Left ventricle myocardium inferior (tissue), 1 donor: ENCODE data around the gene GAL3ST1. TPM values are rescaled to one million over a fixed set of nuclear protein-coding genes. Genes with fewer than 3 reads are reported as not detected.
A peak's percentile ranks its signal among the peaks of the same experiment; 100 is the strongest.
"Not testable (repeated sequence)": the region's sequence is repeated elsewhere in the genome, so short reads cannot be mapped to it uniquely, and the experiment has no call there.

Experiments used
- DNase-seq: peaks from one replicate; pipeline ENCODE4 v3.0.0-alpha.2; 2020
- H3K27ac ChIP-seq: fragments of 200-600 bp; replicated peaks from 2 replicates; pipeline ENCODE4 v1.8.0; 2021
- H3K27me3 ChIP-seq: fragments of 200-600 bp; 2 replicates; pipeline ENCODE4 v1.8.0; 2021; ENCODE audit warnings: low read depth
- H3K36me3 ChIP-seq: fragments of 200-600 bp; 2 replicates; pipeline ENCODE4 v1.8.0; 2021
- H3K4me1 ChIP-seq: fragments of 200-600 bp; 2 replicates; pipeline ENCODE4 v1.8.0; 2021
- H3K4me3 ChIP-seq: fragments of 200-600 bp; 2 replicates; pipeline ENCODE4 v1.8.0; 2021; ENCODE audit warnings: mild to moderate bottlenecking, moderate library complexity
- H3K9me3 ChIP-seq: fragments of 200-600 bp; replicated peaks from 2 replicates; pipeline ENCODE4 v1.8.0; 2021
- intact Hi-C: fragments of 100-400 bp; cut with micrococcal nuclease; formaldehyde crosslinking; loops from one replicate; pipeline ENCODE4 v1.11.0; 2022
- total RNA-seq: library from RNA; stranded (reverse); fragmentation: NEBNext Ultra II Directional; extraction: Animal tissue kit (Norgen Biotek cat#: 25700); gene quantifications from one replicate; pipeline ENCODE4 v1.2.1, GENCODE V29; 2021
- TF ChIP-seq, protein P1 (sequence below): fragments of 200-600 bp; IDR thresholded peaks from 2 replicates; pipeline ENCODE4 v1.8.0; 2021; ENCODE audit warnings: antibody characterized with exemption, mild to moderate bottlenecking, borderline replicate concordance
- donor health status: DM: no; HTN: yes; CAD: no; lungs with severe emphysema.

Gene GAL3ST1
- total RNA-seq, 1 donor from 2014 or later = 0.16 TPM

DNA sequence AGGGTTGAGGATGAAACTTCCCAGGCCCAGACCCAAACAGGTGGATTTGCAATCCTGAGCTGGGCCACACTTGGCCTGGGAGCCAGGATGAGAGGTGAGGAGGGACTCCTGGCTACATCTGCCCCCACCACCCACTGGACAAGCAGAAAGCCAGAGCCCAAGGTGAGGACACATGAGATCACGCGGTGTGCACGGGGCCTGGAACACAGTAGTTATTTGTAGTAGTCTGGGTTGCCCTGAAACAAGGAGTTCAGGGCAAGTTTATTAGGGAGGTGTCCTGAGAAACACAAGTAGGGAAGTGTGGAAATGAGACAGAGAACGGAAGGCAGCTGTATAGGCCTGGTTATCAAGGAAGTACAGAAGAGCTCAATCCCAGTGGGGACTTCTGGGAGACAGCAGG is 27.3 kb downstream of the GAL3ST1 start:
- no peaks in the 10 kb centered on the region for H3K9me3 ChIP-seq
- intact Hi-C loops = no loop called here
- DNase-seq = no peak
- TF ChIP-seq, protein P1, sequence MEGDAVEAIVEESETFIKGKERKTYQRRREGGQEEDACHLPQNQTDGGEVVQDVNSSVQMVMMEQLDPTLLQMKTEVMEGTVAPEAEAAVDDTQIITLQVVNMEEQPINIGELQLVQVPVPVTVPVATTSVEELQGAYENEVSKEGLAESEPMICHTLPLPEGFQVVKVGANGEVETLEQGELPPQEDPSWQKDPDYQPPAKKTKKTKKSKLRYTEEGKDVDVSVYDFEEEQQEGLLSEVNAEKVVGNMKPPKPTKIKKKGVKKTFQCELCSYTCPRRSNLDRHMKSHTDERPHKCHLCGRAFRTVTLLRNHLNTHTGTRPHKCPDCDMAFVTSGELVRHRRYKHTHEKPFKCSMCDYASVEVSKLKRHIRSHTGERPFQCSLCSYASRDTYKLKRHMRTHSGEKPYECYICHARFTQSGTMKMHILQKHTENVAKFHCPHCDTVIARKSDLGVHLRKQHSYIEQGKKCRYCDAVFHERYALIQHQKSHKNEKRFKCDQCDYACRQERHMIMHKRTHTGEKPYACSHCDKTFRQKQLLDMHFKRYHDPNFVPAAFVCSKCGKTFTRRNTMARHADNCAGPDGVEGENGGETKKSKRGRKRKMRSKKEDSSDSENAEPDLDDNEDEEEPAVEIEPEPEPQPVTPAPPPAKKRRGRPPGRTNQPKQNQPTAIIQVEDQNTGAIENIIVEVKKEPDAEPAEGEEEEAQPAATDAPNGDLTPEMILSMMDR = no peak
- no peak overlapping the region for H3K27ac ChIP-seq
- peaks cover 7% of the 10 kb centered on the region for H3K4me1 ChIP-seq
- no peaks in the 10 kb centered on the region for H3K36me3 ChIP-seq
- H3K27me3 ChIP-seq = peaks cover 55% of the 10 kb centered on the region
- no peak overlapping the region for H3K4me3 ChIP-seq

DNA sequence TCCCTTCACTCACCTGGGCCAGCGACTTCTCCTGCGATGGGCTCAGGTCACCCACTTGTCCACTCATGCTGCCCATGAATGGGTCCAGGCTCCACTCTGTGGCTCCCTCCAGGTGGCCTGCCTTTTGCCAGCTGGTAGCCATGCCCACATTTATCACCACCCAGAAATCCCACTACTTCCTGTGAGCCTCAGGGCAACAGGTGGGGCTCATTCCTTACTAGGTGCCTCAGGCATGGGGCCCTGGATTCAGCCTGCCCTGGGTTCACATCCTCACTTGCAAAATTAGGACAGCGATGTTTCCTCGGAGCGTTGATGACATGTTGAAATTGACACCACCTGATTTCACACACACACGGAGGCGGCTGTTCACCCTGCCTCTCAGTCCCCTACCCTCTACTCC is 27.8 kb downstream of the GAL3ST1 start, which contains the start of gene SEC14L6:
TSS of gene SEC14L6 (minus strand) at position 126 of the 400 bp plus-strand sequence. CDS start at position 67, 59 bp downstream.
- DNase-seq = no peak
- no peaks in the 10 kb centered on the region for H3K9me3 ChIP-seq
- intact Hi-C loops = no loop called here
- H3K27me3 ChIP-seq = peaks cover 61% of the 10 kb centered on the region
- H3K27ac ChIP-seq = no peak within 1 kb of the TSS
- H3K4me3 ChIP-seq = no peak within 1 kb of the TSS
- H3K4me1 ChIP-seq = peaks cover 12% of the 10 kb centered on the region
- TF ChIP-seq, protein P1 = no peak
- H3K36me3 ChIP-seq = no peaks in the 10 kb centered on the region

DNA sequence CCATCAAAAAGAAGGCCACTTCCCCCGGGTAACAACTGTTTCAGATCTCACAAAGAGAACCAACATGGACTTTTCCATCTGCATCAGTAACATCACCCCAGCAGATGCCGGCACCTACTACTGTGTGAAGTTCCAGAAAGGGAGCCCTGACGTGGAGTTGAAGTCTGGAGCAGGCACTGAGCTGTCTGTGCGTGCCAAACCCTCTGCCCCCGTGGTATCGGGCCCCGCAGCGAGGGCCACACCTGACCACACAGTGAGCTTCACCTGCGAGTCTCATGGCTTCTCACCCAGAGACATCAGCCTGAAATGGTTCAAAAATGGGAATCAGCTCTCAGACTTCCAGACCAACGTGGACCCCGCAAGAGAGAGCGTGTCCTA is 31.7 kb downstream of the GAL3ST1 start:
- DNase-seq = no peak
- Histone ChIP-seq H3K9me3 (no peaks in the 10 kb centered on the region), H3K4me3 (peak overlapping the region; percentile 61), H3K36me3 (no peaks in the 10 kb centered on the region), H3K27ac (no peak overlapping the region), H3K27me3 (peaks cover 83% of the 10 kb centered on the region), H3K4me1 (peaks cover 12% of the 10 kb centered on the region)
- intact Hi-C loops = no loop called here
- TF ChIP-seq, protein P1 = no peak

DNA sequence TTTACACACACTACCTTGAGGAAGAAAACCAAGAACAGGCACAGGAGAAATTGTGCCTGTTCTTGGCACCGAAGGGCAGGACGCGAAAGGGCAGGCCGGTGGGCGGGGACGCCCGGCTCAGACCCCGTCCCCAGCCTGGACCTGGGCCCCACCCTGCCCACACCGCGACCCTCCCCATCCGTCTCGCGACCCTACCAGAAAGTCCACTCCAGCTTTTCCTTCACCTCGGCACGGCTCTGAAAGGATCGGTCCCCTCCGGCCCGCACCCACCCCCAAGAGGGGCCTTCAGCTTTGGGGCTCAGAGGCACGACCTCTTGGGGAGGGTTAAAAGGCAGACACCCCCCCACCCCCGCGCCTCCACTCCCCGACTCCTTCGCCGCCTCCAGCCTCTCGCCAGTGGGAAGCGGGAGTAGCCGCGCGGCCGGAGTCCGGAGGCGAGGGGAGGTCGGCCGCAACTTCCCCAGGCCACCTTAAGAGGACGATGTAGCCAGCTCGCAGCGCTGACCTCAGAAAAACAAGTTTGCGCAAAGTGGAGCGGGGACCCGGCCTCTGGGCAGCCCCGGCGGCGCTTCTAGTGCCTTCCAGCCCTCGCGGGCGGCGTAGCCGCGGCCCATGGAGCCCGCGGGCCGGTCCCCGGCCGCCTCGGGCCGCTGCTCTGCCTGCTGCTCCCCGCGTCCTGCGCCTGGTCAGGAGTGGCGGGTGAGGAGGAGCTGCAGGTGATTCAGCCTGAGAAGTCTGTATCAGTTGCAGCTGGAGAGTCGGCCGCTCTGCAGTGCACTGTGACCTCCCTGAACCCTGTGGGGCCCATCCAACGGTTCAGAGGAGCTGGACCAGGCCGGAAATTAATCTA is 32.3 kb downstream of the GAL3ST1 start:
- TF ChIP-seq, protein P1 = no peak
- H3K4me1 ChIP-seq = peaks cover 12% of the 10 kb centered on the region
- no peaks in the 10 kb centered on the region for H3K9me3 ChIP-seq
- no peaks in the 10 kb centered on the region for H3K36me3 ChIP-seq
- no peak for DNase-seq
- intact Hi-C loops = no loop called here
- peak overlapping the region; percentile 61 for H3K4me3 ChIP-seq
- no peak overlapping the region for H3K27ac ChIP-seq
- peaks cover 77% of the 10 kb centered on the region for H3K27me3 ChIP-seq

DNA sequence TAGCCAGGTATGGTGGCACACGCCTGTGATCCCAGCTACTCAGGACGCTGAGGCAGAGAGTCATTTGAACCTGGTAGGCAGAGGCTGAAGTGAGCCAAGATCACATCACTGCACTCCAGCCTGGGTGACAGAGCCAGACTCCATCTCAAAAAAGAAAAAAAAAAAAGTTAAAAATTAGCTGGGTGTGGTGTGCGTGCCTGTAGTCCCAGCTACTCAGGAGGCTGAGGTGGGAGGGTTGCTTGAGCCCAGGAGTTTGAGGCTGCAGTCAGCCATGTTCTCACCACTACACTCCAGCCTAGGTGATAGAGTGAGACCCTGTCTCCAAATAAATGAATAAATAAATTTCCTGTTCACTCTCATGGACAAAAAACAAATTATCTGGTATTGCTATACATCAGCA is 33.0 kb downstream of the GAL3ST1 start:
- DNase-seq, H3K9me3 ChIP-seq, H3K36me3 ChIP-seq, intact Hi-C loops, H3K27ac ChIP-seq: not testable (repeated sequence)
- Histone ChIP-seq H3K27me3 (peaks cover 71% of the 10 kb centered on the region), H3K4me3 (peak overlapping the region; percentile 61), H3K4me1 (peaks cover 12% of the 10 kb centered on the region)

DNA sequence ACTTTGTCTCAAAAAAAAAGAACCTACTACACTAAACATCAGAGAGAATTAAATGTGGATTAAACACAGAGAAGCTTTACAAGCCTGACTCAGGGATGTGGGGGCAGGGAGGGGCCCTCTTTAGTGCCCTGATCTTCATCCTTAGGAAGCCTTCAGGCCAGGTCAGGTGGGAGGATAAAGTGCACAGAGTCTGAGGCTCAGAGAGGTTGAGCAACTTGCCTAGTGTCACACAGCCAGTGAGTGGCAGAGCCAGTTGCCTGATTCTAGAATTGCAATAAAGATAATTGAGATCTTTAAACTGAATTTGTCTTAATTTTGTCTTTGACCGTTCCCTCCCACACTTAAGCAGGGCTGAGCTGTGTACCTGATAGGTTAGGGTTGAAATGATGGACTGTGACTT is 35.1 kb downstream of the GAL3ST1 start:
- Histone ChIP-seq H3K27ac (no peak overlapping the region), H3K4me1 (peaks cover 12% of the 10 kb centered on the region), H3K36me3 (no peaks in the 10 kb centered on the region), H3K4me3 (no peak overlapping the region), H3K27me3 (peaks cover 52% of the 10 kb centered on the region), H3K9me3 (no peaks in the 10 kb centered on the region)
- intact Hi-C loops = no loop called here
- TF ChIP-seq, protein P1 = no peak
- no peak for DNase-seq
